Osteocyte (in vitro differentiated cells): Measurements from ENCODE around the gene DNAJC1. TPM values are rescaled to one million over a fixed set of nuclear protein-coding genes. Genes with fewer than 3 reads are reported as not detected.

Source experiments
- DNase-seq: peaks from one replicate; pipeline ENCODE4 v3.0.0; 2021; ENCODE audit warnings: mixed read lengths; ENCODE audit not compliant: unreplicated experiment; ENCODE audit errors: extremely low spot score
- H3K27ac Mint-ChIP-seq: one replicate; pipeline ENCODE4 v1.8.0; 2021; ENCODE audit warnings: mild to moderate bottlenecking, mixed read lengths; ENCODE audit not compliant: unreplicated experiment
- H3K27me3 Mint-ChIP-seq: one replicate; pipeline ENCODE4 v1.8.0; 2021; ENCODE audit warnings: mixed read lengths; ENCODE audit not compliant: unreplicated experiment
- H3K36me3 Mint-ChIP-seq: one replicate; pipeline ENCODE4 v1.8.0; 2021; ENCODE audit warnings: mixed read lengths; ENCODE audit not compliant: unreplicated experiment
- H3K4me1 Mint-ChIP-seq: one replicate; pipeline ENCODE4 v1.8.0; 2021; ENCODE audit warnings: mixed read lengths; ENCODE audit not compliant: unreplicated experiment
- H3K4me3 Mint-ChIP-seq: one replicate; pipeline ENCODE4 v1.8.0; 2021; ENCODE audit warnings: mild to moderate bottlenecking, moderate library complexity, mixed read lengths; ENCODE audit not compliant: unreplicated experiment
- H3K9me3 Mint-ChIP-seq: one replicate; pipeline ENCODE4 v1.8.0; 2021; ENCODE audit warnings: mixed read lengths; ENCODE audit not compliant: unreplicated experiment
- CTCF ChIP-seq: fragments of 200-600 bp; sonication (generic); IDR thresholded peaks from 2 replicates; pipeline ENCODE4 v1.5.0; 2021; ENCODE audit warnings: antibody characterized with exemption, mild to moderate bottlenecking, moderate library complexity
- total RNA-seq: library from RNA; stranded (reverse); gene quantifications from 2 replicates; pipeline ENCODE4 v1.2.1, GENCODE V29; 2021

DNAJC1 gene
- total RNA-seq, 1 donor from 2014 or later, result 38.4 TPM

GRCh38 chr10:22029445-22030236 is 26.1 kb upstream of the DNAJC1 start:
- Mint-ChIP-seq H3K9me3 (peaks cover 5% of the 10 kb centered on the region), H3K36me3 (no peaks in the 10 kb centered on the region), H3K4me1 (peaks cover 6% of the 10 kb centered on the region), H3K27ac (no peak overlapping the region), H3K27me3 (peaks cover 4% of the 10 kb centered on the region), H3K4me3 (no peak overlapping the region)
- no peak for DNase-seq
- TF ChIP-seq CTCF, result no peak

- Mint-ChIP-seq H3K36me3 (no peaks in the 10 kb centered on the region), H3K4me1 (peaks cover 6% of the 10 kb centered on the region), H3K27ac (no peak overlapping the region), H3K27me3 (peaks cover 4% of the 10 kb centered on the region), H3K9me3 (peaks cover 5% of the 10 kb centered on the region), H3K4me3 (no peak overlapping the region)
- no peak for TF ChIP-seq CTCF
- DNase-seq, result no peak
Measured at GRCh38 chr10:22027364-22028238, 24.1 kb upstream of the DNAJC1 start.

- H3K36me3 Mint-ChIP-seq, result no peaks in the 10 kb centered on the region
- DNase-seq, result no peak
- H3K4me3 Mint-ChIP-seq, result no peak overlapping the region
- TF ChIP-seq CTCF, result no peak
- peaks cover 4% of the 10 kb centered on the region for H3K27me3 Mint-ChIP-seq
- peaks cover 8% of the 10 kb centered on the region for H3K9me3 Mint-ChIP-seq
- H3K4me1 Mint-ChIP-seq, result peaks cover 6% of the 10 kb centered on the region
- no peak overlapping the region for H3K27ac Mint-ChIP-seq
Measured at GRCh38 chr10:22026287-22026686, 22.8 kb upstream of the DNAJC1 start.

GRCh38 chr10:22023508-22023907 is 20.0 kb upstream of the DNAJC1 start:
- no peak for TF ChIP-seq CTCF
- peaks cover 4% of the 10 kb centered on the region for H3K27me3 Mint-ChIP-seq
- peaks cover 8% of the 10 kb centered on the region for H3K9me3 Mint-ChIP-seq
- no peaks in the 10 kb centered on the region for H3K36me3 Mint-ChIP-seq
- H3K27ac Mint-ChIP-seq, result no peak overlapping the region
- no peak overlapping the region for H3K4me3 Mint-ChIP-seq
- no peak for DNase-seq
- H3K4me1 Mint-ChIP-seq, result no peaks in the 10 kb centered on the region
